Urothelium cell line (cell line): ENCODE results near the gene CCDC73.
"Not testable (repeated sequence)": the region's sequence is repeated elsewhere in the genome, so short reads cannot be mapped to it uniquely, and the experiment has no call there.

Source experiments
- DNase-seq: peaks from one replicate; pipeline ENCODE4 v3.0.0; 2011; ENCODE audit warnings: low spot score, mixed read lengths
- FAIRE-seq: peaks from 2 replicates; lab custom pipeline; 2011; peaks lifted over from hg19 to GRCh38; lab: Jason Lieb, UNC

CCDC73 gene

DNA sequence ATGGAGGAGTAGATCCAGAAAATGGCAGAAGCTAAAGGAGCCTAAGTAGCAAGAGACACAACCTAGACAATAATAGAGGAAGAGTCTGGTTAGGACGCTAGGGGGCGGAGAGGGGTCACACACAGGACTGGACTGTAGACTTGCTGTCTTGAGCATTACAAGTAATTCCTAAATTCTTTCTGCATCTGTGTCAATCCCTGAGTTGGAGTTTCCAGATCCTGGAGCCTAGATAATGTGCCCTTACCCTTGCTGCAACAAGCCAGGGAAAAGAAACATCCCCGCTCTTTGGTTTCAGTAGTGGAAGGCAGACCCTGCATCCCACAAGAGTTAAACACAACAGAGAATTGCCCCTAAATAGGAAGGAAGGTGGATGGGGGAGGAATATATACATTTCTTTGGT, 14.9 kb upstream of the CCDC73 start:
- FAIRE-seq: no peak
- peak; percentile 70 for DNase-seq

DNA sequence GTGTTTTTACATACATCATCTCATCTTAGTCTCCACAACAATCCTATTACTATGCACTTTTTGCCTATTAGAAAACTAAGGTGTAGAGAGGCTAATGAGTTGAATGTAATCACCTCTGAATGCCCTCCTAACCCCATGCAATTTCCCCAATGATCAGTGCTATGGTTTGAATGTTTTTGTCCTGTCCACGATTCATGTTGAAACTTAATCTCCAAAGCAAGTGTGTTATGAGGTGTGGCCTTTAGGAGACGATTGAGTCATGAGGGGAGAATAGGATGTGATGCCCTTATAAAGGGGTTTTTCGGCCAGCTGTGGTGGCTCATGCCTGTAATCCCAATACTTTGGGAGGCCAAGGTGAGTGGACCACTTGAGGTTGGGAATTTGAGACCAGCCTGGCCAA, 2.0 kb upstream of the CCDC73 start:
- FAIRE-seq: no peak

DNA sequence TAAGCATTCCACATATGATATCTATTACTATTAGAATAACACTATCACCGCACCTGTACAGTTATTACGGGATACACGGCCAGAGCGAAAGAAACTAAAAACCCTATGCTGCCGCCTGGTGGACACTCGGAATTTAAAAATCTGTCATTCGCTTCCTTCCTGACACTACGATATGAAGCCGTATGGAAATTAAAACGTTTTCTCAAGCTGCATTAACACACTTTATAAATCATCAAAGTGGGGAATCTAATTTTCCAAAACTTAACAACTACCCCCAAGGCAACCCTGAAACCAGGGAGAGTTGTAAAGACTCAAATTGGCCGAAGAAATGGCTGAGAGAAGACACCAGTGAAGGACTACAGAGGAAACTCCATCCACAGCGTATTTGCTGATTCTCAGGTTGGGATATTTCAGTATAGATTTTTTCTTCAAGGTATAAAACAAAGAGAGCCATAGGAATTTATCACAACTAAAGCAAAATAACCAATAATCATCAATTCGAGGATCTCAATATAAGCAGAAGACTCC, 1.4 kb downstream of the CCDC73 start:
- FAIRE-seq: no peak
- DNase-seq: peak; percentile 53

More for the DNA sequence above, 2.0 kb upstream of the CCDC73 start:
- no peak for DNase-seq

DNA sequence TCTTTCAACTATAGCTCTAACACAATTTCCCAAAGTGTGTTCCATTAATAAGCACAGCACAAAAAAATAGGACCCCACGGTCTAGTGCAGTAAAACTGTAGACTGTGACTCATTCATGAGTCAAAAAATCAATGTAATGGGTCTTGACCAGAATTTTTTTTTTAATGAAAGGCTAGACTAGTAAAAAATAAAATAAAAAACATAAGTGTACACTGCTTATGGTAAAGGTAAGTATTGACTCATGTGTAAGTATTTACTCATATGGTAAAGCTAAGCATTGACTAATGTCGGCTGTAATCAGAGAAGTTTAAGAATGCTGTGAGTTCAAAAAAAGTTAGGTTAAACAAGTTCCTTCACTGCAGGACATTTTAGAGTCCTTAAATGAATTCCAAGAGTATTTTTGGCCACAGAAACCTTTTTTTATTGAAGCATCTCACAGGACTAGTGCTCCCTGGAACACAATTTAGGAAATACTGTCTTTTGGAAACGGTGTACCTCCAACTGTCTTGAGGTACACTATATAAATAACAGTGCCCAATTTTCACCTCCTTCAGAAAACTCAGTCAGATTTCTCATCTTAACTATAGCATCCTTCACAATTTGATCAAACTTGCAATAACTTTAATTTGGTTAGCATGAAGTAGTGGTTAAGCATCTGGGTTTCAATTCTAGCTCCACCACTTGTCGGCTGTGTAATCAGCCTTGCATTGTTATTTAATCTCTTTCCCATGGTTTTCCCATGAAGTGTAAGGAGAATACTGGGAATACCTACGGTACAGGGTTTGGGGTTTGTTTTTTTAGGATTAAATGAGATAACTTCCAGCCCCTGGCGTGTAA, 2.1 kb downstream of the CCDC73 start:
- peak; percentile 9 for DNase-seq
- FAIRE-seq: no peak

DNA sequence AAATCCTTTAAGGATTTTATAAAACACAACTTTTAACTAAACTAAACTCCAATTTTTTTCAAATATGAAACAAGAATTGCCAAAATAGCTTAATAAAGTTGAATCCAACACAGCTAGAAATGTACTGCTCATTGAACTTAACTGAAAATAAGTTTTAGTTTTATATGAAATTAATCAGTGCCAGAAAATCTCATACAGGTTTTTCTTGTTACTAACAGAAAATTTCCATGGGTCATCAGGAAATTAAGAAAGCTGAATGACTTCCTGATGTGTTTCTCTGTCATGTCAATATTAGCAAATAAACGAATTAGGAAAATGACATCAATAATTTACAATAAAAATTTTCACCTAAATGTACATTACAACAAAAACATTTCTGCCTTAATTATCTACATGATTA, 3.5 kb downstream of the CCDC73 start:
- FAIRE-seq: no peak

DNA sequence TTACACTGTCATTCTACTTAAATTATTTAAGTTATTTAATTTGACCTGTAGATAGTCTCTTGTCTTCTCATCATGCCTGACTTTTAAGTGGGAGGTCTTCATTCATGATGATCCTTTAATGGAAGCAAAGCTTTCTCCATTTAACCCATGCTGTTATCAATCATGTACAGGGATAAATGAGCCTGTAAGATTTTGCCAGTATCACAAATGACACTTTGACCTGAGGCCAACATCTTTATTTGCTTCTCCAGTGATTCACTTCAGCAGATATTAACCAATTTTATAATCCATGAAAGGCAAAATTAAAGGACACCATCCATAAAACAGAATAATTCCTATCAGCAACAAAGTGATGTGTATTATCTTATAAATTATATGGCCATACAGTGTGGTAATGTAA, 7.7 kb downstream of the CCDC73 start:
- FAIRE-seq (no peak), DNase-seq (no peak)

More for the DNA sequence above, 3.5 kb downstream of the CCDC73 start:
- DNase-seq: no peak

DNA sequence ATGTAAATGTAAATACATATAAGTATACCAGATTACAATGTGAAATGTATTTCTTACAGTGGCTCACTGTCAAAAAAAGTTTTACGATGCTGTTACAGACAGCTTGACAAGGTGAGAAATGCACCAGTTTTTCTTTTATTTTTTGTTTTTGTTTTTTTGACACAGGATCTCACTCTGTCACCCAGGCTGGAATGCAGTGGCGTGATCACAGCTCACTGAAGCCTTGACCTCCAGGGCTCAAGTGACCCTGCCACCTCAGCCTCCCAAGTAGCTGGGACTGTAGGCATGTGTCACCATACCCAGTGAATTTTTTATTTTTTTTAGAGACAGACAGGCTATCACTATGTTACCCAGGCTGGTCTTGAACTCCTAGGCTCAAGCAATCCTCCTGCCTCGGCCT, 9.2 kb downstream of the CCDC73 start:
- DNase-seq (no peak), FAIRE-seq (no peak)

DNA sequence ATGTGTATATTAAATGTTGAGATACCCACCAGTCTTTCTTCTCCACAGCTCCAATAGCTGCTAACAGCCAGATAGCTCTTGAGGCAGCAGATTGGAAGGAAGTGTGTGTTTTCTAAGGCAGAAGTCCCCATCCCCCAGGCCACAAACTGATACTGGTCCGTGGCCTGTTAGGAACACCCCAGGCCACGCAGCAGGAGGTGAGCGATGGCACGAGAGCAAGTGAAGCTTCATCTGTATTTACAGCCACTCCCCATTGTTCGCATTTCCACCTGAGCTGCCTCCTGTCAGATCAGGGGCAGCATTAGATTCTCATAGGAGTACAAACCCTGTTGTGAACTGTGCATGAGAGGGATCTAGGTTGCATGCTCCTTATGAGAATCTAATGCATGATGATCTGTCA, 12.7 kb downstream of the CCDC73 start:
- no peak for DNase-seq
- no peak for FAIRE-seq

DNA sequence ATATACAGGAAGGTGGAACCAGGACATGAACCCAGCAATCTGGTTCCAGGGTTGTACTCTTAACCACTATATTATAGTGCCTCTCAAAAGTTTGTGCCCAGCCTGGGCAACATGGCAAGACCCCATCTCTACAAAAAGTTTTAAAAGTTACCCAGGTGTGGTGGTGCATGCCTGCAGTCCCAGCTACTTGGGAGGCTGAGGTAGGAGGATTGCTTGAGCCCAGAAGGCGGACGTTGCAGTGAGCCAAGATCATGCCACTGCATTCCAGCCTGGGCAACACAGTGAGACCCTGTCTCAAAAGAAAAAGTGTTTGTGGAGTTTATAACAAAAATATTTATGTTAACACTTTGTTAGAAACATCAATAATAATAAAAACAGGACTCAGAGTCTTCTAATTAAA, 13.6 kb downstream of the CCDC73 start:
- FAIRE-seq, DNase-seq: not testable (repeated sequence)

DNA sequence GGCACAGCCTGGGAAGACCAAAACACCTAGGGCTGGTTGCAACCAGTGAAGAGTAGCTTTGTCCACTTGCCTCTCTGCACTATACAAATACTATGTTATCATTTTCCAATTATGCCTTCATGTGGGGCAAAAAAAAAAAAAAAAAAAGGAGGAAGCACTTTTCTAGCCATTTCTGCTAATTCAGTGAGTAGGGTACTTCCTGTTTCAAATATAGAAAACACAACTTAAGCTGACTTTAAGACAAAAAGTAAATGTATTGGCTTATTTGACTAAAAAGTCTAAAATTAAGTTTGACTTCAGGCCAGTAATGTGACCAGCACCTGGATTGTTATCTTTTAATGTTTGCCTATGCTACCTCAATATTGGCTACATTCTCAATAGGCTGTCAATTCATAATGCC, 15.3 kb downstream of the CCDC73 start:
- no peak for FAIRE-seq
- DNase-seq: no peak

DNA sequence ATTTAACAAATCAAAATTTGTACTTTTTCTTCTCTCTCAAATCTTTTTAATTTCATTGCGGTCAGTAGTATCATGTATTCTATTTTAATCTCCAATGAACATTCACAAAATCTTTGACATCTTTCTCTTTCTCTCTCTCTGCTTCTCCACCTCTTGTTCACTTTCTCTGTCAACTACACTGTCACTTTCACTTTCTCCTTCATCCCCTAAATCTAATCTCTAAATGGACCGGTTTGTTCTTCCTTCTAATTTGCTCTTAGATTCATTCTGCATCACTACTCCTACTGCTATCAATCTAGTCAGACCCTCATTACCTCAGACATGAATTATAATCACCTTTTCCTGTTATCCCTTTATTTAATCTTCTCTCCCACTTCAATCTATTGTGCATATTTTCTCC, 18.6 kb downstream of the CCDC73 start:
- DNase-seq: no peak
- no peak for FAIRE-seq

DNA sequence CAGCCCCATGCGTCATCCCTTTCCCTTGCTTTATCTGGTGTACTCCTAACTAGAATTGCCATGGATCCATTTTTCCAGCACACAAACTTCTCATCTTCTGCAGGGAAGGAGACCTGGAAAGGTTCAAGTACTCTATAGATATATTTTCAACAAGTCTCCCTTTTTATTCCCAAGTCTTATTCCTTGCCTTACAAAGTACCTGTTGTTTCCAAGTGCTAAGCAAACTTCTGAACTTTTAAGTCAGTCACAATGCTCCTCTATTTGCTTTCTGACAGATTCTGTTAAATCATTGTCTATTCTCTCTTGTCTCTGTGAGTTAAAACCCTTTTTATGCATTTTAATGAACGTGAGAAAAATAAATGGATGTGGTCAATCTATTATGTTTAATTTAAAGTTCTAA, 20.4 kb downstream of the CCDC73 start:
- DNase-seq (no peak), FAIRE-seq (no peak)

DNA sequence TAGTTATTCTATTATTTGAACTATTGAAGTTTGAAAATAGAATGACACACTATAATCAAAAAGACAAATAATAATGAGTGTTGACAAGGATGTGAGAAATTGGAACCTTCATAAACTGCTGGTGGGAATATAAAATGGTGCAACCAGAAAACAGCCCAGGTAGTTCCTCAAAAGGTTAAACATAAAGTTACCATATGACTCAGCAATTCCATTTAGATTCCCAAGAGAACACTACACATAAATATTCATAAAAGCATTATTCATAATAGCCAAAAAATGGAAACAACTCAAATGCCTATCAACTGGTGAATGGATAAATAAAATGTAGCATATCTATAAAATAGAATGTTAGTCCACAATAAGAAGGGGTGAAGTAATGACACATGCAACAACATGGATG, 21.7 kb downstream of the CCDC73 start:
- FAIRE-seq (no peak), DNase-seq (no peak)

DNA sequence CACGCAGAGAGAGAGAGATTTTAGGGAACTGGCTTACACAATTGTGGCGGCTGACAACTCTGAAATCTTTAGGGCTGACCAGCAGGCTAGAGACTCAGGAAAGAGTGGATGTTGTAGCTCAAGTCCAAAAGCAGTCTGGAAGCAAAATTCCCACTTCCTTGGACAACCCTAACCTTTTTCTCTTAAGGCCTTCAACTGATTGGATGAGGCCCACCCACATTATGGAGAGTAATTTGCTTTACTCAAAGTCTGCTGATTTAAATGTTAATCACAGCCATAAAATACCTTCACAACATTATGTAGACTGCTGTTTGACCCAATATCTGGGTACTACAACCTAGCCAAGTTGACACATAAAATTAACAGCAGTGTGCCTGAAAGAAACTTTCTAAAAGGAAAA, 32.7 kb downstream of the CCDC73 start:
- not testable (repeated sequence) for DNase-seq, FAIRE-seq

DNA sequence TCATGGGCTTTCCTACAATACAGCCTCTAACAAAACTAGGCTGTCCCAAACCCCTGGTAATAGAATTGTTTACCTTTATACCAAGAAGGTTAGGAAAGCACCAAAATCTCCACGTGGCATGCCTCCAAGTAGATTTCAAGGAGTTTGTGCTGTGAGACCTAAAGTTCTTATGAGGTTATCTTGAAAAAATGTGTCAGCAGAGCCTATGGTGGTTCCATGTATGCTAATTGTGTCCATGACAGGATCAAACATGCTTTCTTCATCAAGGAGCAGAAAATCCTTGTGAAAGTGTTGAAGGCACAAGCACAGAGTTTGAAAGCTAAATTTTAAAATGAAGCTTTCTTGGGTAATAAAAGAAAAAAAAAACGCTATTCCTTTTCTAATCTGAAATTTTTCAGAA, 36.2 kb downstream of the CCDC73 start:
- FAIRE-seq: no peak
- no peak for DNase-seq

DNA sequence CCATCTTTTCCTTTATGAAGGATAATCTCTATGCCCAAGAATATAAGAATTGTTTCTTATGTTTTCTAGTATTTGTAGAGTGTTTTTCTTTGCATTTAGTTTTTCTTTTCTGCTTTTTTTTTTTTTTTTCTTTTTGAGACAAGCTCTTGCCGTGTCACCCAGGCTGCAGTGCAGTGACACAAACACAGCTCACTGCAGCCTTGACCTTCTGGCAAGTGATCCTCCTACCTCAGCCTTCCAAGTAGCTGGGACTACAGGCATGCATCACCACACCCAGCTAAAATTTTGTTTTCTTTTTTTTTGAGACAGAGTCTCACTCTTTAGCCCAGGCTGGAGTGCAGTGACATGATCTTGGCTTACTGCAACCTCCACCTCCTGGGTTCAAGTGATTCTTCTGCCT, 41.3 kb downstream of the CCDC73 start:
- FAIRE-seq, DNase-seq: not testable (repeated sequence)

DNA sequence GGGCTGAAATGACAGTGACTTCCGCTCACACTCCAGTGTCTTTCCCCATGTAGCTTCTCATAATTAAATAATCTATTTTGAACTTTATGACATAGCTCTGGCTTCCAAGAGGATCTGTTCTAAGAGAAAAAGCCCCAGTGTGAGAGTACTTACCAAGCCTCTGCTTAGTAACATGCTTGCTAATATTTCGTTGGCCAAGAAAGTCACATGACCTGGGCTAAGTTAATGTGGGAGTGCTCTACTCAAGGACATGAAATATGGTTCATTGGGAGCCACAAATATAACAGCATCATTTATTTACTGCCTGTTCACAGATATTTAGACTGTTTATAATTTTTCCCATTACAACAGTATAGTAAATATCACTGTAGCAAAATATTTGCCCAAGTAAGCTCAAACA, 42.5 kb downstream of the CCDC73 start:
- DNase-seq (no peak), FAIRE-seq (no peak)

DNA sequence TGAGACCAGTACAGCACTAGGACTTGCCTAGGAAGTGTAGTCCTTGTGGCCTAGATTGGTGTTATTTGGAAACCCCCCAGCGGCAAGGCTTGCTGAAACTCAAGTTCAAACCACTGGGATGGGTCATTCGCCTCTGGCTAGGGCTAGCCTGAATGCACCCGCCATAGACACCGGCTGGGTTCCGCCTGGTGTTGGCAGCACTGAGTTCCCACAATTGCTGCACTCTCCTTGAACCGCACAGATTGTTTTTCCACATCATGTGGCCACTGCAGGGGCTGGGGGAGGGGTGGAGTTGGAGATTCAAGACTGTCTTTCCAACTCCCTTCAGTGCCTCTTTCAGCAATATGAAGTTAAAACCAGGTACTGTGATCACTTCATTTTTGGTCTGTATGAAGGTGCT, 43.1 kb downstream of the CCDC73 start:
- DNase-seq: no peak
- no peak for FAIRE-seq

DNA sequence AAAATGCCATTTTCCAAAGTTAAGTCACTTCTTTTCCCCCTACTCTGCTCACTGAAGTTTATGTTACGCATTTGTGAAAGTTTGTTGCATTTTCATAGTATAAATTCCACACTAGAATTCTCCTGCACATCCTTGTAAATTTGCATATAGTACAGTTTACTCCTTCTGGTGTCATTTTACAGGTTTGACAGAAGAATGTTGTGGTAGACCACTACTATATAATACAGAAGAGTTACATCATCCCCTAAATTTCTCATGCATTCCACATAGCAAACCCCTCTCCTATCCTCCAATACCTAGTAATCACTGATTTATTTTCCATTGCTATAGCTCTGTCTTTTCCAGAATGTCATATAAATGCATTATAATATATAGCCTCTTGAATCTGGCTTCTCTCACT, 64.5 kb downstream of the CCDC73 start:
- no peak for FAIRE-seq
- DNase-seq: peak; percentile 31

DNA sequence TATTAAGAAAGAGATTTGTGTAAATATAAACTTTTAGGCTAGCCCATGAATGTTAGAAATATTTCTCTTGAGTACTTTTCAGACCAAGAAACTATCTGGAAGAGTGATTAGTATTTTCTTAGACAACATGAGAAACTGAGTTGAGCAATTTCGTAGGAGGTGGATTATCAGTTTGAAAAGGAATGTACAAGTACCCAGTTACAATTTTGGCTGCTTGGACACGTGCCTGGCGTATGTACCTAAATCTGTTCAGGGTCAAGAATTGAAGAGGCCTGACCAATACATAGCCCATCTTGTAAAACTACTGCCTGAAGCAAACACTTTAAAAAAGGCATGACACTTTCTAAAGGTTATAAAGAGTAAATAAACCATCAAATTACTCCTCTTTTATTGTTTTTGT, 71.1 kb downstream of the CCDC73 start:
- FAIRE-seq: no peak

DNA sequence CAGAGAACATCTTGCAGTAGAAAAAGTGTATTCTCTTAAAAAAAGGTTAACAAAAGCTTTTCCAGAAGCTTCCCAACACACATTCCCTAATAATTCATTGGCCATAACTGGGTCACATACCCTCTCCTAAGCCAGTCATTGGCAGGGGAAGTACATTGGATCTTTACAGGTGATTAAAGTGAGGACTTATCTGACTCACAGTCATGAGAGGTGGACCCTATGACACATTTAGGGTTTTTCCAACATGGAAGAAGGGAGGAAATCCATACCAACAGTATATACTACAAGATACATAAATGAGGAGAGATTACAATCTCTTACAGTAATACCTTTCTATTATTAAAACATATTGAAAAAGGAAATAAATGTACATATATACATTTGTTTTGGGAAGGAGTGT, 72.2 kb downstream of the CCDC73 start:
- FAIRE-seq: no peak

More for the DNA sequence above, 71.1 kb downstream of the CCDC73 start:
- no peak for DNase-seq

DNA sequence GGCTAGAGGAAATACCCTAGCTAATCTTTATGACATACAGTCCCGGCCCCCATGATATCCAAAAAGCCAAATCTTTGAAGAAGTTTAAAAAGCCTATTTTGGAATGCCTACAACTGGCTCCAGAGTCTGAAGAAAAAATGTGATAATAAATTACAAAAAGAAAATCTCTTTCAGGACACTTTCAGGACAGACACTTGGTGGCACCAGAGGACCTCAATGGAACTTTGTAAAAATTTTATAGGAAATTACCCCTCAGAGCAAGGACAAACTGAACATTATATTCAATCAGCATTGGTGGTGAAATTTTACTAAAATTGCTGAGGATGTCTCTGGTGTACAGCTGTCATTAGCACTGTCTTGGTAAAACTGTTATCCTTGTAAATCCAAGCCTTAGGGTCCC, 81.0 kb downstream of the CCDC73 start:
- no peak for FAIRE-seq
- DNase-seq: peak; percentile 15

More for the DNA sequence above, 72.2 kb downstream of the CCDC73 start:
- DNase-seq: no peak

DNA sequence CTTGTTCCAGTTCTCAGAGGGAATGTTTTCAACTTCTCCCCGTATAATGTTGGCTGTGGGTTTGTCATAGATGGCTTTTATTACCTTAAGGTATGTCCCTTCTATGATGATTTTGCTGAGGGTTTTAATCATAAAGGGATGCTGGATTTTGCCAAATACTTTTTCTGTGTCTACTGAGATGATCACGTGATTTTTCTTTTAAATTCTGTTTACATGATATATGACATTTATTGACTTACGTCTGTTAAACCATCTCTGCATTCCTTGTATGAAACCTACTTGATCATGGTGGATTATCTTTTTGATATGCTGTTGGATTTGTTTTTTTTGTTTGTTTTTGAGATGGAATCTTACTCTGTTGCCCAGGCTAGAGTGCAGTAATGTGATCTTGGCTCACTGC, 85.5 kb downstream of the CCDC73 start:
- FAIRE-seq, DNase-seq: not testable (repeated sequence)
